ENCODE data around the gene C22orf42.

The C22orf42 gene, protein sequence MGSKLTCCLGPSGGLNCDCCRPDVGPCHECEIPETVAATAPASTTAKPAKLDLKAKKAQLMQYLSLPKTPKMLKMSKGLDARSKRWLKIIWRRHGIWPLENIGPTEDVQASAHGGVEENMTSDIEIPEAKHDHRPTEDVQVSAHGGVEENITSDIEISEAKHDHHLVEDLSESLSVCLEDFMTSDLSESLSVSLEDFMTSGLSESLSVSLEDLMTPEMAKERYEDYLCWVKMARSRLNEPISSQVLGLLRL

DNA sequence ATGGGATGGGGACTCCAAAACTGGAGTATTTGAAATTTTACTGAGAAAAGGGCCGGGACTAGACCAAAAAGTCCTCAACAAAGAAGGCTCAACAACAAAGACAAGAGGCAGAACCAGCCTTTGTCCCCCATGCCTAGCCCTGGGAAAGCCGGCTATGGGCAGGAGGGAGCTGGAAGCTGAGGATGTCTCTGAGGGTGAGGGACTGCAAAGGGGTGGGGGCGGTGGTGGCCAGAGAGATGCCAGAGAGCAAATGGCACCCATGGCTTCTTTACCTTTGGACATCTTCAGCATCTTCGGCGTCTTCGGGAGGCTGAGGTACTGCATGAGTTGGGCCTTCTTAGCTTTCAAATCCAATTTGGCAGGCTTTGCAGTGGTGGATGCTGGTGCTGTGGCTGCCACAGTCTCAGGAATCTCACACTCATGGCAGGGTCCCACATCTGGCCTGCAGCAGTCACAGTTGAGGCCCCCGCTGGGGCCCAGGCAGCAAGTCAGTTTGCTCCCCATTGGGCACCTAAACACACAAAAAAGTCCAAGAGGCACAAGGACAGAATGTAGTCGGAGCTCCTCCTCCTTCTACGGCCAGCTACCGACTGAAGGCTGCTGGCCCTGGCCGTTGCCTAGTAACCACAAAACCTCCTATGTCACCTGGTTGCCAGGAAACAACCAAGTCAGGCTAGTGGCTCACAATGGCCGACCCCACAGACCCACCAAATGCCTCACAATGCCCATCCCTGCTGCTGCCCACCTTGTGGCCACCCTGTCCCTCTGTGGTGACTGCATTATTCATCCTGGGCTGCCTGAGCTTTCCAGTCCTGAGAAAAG is at the start of gene C22orf42:
C22orf42 (minus strand) TSS at position 592 of the 822 bp plus-strand sequence; CDS start at position 504, 88 bp downstream.
- DNase-seq (ENCODE audit: low read depth): no peak
- TF ChIP-seq, protein P1, sequence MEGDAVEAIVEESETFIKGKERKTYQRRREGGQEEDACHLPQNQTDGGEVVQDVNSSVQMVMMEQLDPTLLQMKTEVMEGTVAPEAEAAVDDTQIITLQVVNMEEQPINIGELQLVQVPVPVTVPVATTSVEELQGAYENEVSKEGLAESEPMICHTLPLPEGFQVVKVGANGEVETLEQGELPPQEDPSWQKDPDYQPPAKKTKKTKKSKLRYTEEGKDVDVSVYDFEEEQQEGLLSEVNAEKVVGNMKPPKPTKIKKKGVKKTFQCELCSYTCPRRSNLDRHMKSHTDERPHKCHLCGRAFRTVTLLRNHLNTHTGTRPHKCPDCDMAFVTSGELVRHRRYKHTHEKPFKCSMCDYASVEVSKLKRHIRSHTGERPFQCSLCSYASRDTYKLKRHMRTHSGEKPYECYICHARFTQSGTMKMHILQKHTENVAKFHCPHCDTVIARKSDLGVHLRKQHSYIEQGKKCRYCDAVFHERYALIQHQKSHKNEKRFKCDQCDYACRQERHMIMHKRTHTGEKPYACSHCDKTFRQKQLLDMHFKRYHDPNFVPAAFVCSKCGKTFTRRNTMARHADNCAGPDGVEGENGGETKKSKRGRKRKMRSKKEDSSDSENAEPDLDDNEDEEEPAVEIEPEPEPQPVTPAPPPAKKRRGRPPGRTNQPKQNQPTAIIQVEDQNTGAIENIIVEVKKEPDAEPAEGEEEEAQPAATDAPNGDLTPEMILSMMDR (conservative IDR thresholded peaks at IDR 0.05; ENCODE audit: low read depth, low read length): no peak
- no peak within 1 kb of the TSS for H3K4me3 ChIP-seq (ENCODE audit: low read depth, low read length)

DNA sequence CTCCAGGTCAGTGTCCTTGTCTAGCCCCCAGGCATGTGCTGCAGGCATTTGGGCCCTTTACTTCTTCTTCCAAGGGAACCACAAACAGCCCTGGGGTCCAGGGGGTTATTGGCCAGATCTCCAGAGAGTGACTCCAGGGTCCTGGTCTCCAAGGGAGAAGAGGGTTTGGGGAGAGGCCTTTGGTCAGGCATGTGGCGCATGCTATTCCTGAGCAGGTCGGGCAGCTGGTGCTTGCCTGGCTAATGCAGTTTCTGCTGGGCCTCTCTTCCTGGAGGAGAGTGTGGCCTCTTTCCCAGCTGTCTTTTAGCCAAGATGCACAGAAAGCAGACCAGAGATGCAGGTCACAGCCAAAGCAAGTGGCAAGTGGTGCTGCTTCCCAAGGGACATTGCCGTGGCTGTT is 49.6 kb upstream of the C22orf42 start:
- no peak for DNase-seq (ENCODE audit: low read depth)
- TF ChIP-seq, protein P1 (conservative IDR thresholded peaks at IDR 0.05; ENCODE audit: low read depth, low read length): no peak
- no peak overlapping the region for H3K4me3 ChIP-seq (ENCODE audit: low read depth, low read length)

DNA sequence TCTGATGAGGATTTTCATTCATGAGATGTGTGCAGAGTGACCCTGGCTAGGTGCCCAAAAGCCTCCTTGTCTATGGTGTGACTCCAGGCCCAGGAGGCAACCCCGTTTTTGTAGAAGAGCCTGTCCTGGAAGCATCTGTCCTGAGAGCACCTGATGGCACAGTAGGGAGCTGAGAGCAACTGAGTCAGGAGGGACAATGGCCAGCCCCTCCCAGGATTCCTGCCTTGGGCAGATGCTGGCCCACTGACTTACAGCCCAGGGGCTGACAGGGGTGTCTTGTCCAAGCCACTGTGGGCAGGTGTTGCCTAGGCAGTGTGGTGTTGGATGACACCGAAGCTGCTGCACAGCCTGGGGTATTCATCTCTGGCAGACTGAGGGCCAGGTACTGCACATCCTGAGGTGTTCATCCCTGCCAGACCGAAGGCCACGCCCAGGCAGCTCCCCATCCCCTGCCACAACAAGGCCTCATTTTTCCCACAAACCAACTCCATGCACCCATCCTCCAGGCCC is 48.9 kb upstream of the C22orf42 start:
- TF ChIP-seq, protein P1 (conservative IDR thresholded peaks at IDR 0.05; ENCODE audit: low read depth, low read length): no peak
- H3K4me3 ChIP-seq (ENCODE audit: low read depth, low read length): no peak overlapping the region
- no peak for DNase-seq (ENCODE audit: low read depth)

DNA sequence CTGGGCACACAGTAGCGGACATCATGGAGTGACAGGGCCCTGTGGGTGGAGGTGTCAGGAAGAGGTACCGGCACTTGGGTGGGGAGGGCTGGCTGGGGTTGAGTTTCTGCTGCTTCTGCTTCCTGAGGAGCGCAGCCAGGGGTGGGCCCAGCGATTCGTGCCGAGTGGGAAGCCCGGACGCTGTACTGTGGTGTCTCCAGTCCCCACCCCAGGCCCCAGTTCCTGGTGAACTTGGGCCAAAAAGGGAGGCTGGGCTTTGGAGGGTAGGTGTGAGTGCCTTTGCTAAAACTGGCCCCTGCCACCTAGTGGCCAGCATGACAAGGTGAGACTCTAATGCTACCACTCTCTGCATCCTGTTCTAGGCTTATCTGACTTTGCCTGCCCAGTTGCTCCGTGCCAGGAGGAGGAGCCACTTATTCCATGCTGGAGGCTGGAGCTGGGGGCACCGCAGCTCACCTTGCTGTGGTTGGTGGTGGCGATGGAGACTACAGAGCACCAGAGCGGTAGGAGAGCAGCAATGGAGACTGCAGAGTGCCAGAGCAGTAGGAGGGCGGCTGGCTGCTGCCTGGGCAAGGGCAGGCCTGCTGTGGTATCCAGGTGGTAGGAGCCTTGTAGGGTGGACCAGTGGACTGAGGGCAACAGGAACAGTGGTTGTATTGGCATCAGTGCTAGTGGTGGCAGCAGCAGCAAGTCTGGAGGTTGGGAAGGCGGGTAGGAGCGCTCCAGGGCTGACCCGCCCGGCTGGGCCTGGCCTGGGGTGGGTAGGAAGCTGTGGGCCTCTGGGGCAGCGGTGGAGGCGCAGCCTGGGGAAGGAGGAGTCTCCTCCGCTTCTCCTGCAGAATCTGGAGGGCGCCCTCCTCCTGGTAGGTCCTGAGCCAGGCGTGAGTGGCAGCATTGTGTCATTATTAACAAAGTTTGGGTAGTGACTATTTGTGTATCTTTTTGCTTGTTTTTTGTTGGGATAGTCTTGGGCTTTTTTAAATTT is 48.0 kb upstream of the C22orf42 start:
- TF ChIP-seq, protein P1 (conservative IDR thresholded peaks at IDR 0.05; ENCODE audit: low read depth, low read length): peak; percentile 71
- H3K4me3 ChIP-seq (ENCODE audit: low read depth, low read length): no peak overlapping the region
- peak; percentile 40 for DNase-seq (ENCODE audit: low read depth)

DNA sequence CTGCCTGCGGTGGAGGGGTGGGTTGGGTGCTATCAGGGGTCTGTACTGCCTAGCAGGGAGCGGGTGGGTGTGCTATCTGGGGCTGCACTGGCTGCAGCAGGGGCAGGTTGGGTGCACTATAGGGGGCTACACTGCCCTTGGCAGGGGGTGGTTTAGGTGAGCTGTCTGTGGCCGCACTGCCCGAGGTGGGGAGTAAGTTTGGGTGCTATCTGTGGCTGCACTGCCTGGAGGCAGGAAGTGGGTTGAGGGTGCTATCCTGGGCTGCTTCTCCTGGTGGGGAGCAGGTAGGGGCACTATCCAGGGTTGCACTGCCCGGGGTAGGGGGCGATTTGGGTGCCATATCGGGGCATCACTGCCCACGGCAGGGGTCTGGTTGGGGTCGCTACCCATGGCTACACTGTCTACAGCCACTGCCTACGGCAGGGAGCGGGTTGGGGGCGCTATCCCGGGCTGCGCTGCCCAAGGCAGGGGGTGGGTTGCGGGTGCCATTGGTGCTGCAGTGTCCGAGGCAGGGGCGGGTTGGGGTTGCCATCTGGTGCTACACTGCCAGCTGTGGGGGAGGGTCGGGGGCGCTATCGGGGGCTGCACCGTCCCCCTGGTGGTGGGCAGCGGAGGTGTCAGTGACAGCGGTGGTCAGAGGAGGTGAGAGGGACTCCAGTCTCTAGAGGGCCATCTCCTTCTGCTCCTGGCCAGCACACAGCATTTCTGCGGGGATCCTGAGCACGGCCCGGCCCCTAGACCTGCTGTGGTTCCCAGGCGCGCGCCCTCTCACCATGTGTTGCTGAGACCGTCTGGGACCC is 47.1 kb upstream of the C22orf42 start:
- TF ChIP-seq, protein P1 (conservative IDR thresholded peaks at IDR 0.05; ENCODE audit: low read depth, low read length): no peak
- DNase-seq (ENCODE audit: low read depth): no peak

More for the DNA sequence above, 47.1 kb upstream of the C22orf42 start:
- no peak overlapping the region for H3K4me3 ChIP-seq (ENCODE audit: low read depth, low read length)

Measured in choroid plexus epithelial cell (primary cell).